PC-9 (cell line): Measurements from ENCODE around the gene NYAP1.
"Not testable (repeated sequence)": the region's sequence is repeated elsewhere in the genome, so short reads cannot be mapped to it uniquely, and the experiment has no call there.

ENCODE experiments used
- CTCF ChIP-seq: fragments of 200-600 bp; sonication (generic); conservative IDR thresholded peaks from 2 replicates; pipeline ENCODE4 v1.6.1; 2017; ENCODE audit warnings: mixed run types, antibody characterized with exemption, mild to moderate bottlenecking, moderate library complexity
- EZH2 ChIP-seq: fragments of 200-600 bp; sonication (generic); IDR thresholded peaks from 2 replicates; pipeline ENCODE4 v1.8.0; 2017; ENCODE audit warnings: antibody characterized with exemption, low read depth

- TF ChIP-seq CTCF, EZH2: not testable (repeated sequence)
Observed at GRCh38 chr7:100453854-100454253, 29.9 kb upstream of the NYAP1 start.
